ENCODE results near the gene FAN1.

The FAN1 gene

GRCh38 chr15:30918366-30918765 is 14.7 kb downstream of the FAN1 start:
- Histone ChIP-seq H3K4me1 (ENCODE audit: control insufficient read depth, insufficient read depth, low read length, poor library complexity, severe bottlenecking) (no peaks in the 10 kb centered on the region), H3K27me3 (replicated peaks; ENCODE audit: control insufficient read depth, insufficient read depth, low read length, poor library complexity, severe bottlenecking) (no peaks in the 10 kb centered on the region), H3K9me3 (ENCODE audit: control insufficient read depth, low read length) (no peaks in the 10 kb centered on the region), H3K27ac (ENCODE audit: insufficient read depth, low read length, poor library complexity, severe bottlenecking) (no peak overlapping the region), H3K36me3 (ENCODE audit: control insufficient read depth, insufficient read depth, low read length) (peaks cover 52% of the 10 kb centered on the region), H3K4me3 (ENCODE audit: insufficient read depth, low read depth, low read length, poor library complexity, severe bottlenecking) (no peak overlapping the region)
- DNase-seq: no peak

GRCh38 chr15:30919877-30920550 is 16.3 kb downstream of the FAN1 start:
- Histone ChIP-seq H3K36me3 (ENCODE audit: control insufficient read depth, insufficient read depth, low read length) (peaks cover 64% of the 10 kb centered on the region), H3K4me3 (ENCODE audit: insufficient read depth, low read depth, low read length, poor library complexity, severe bottlenecking) (no peak overlapping the region), H3K27ac (ENCODE audit: insufficient read depth, low read length, poor library complexity, severe bottlenecking) (no peak overlapping the region), H3K4me1 (ENCODE audit: control insufficient read depth, insufficient read depth, low read length, poor library complexity, severe bottlenecking) (no peaks in the 10 kb centered on the region), H3K9me3 (ENCODE audit: control insufficient read depth, low read length) (no peaks in the 10 kb centered on the region), H3K27me3 (replicated peaks; ENCODE audit: control insufficient read depth, insufficient read depth, low read length, poor library complexity, severe bottlenecking) (no peaks in the 10 kb centered on the region)
- DNase-seq: no peak

GRCh38 chr15:30921106-30921505 is 17.4 kb downstream of the FAN1 start:
- Histone ChIP-seq H3K36me3 (ENCODE audit: control insufficient read depth, insufficient read depth, low read length) (peaks cover 74% of the 10 kb centered on the region), H3K27ac (ENCODE audit: insufficient read depth, low read length, poor library complexity, severe bottlenecking) (no peak overlapping the region), H3K9me3 (ENCODE audit: control insufficient read depth, low read length) (no peaks in the 10 kb centered on the region), H3K4me3 (ENCODE audit: insufficient read depth, low read depth, low read length, poor library complexity, severe bottlenecking) (no peak overlapping the region), H3K4me1 (ENCODE audit: control insufficient read depth, insufficient read depth, low read length, poor library complexity, severe bottlenecking) (no peaks in the 10 kb centered on the region), H3K27me3 (replicated peaks; ENCODE audit: control insufficient read depth, insufficient read depth, low read length, poor library complexity, severe bottlenecking) (no peaks in the 10 kb centered on the region)
- no peak for DNase-seq

- no peak overlapping the region for H3K4me3 ChIP-seq (ENCODE audit: insufficient read depth, low read depth, low read length, poor library complexity, severe bottlenecking)
- H3K27ac ChIP-seq (ENCODE audit: insufficient read depth, low read length, poor library complexity, severe bottlenecking): no peak overlapping the region
- peaks cover 76% of the 10 kb centered on the region for H3K36me3 ChIP-seq (ENCODE audit: control insufficient read depth, insufficient read depth, low read length)
- H3K4me1 ChIP-seq (ENCODE audit: control insufficient read depth, insufficient read depth, low read length, poor library complexity, severe bottlenecking): no peaks in the 10 kb centered on the region
- H3K9me3 ChIP-seq (ENCODE audit: control insufficient read depth, low read length): no peaks in the 10 kb centered on the region
- no peaks in the 10 kb centered on the region for H3K27me3 ChIP-seq (replicated peaks; ENCODE audit: control insufficient read depth, insufficient read depth, low read length, poor library complexity, severe bottlenecking)
- no peak for DNase-seq
These were observed 18.2 kb downstream of the FAN1 start for GRCh38 chr15:30921781-30922479.

- DNase-seq: no peak
- Histone ChIP-seq H3K36me3 (ENCODE audit: control insufficient read depth, insufficient read depth, low read length) (peaks cover 76% of the 10 kb centered on the region), H3K27ac (ENCODE audit: insufficient read depth, low read length, poor library complexity, severe bottlenecking) (no peak overlapping the region), H3K27me3 (replicated peaks; ENCODE audit: control insufficient read depth, insufficient read depth, low read length, poor library complexity, severe bottlenecking) (no peaks in the 10 kb centered on the region), H3K9me3 (ENCODE audit: control insufficient read depth, low read length) (no peaks in the 10 kb centered on the region), H3K4me3 (ENCODE audit: insufficient read depth, low read depth, low read length, poor library complexity, severe bottlenecking) (no peak overlapping the region), H3K4me1 (ENCODE audit: control insufficient read depth, insufficient read depth, low read length, poor library complexity, severe bottlenecking) (no peaks in the 10 kb centered on the region)
These were observed 19.0 kb downstream of the FAN1 start for GRCh38 chr15:30922480-30923311.

- no peak overlapping the region for H3K4me3 ChIP-seq (ENCODE audit: insufficient read depth, low read depth, low read length, poor library complexity, severe bottlenecking)
- H3K27ac ChIP-seq (ENCODE audit: insufficient read depth, low read length, poor library complexity, severe bottlenecking): no peak overlapping the region
- no peak for DNase-seq
- H3K4me1 ChIP-seq (ENCODE audit: control insufficient read depth, insufficient read depth, low read length, poor library complexity, severe bottlenecking): no peaks in the 10 kb centered on the region
- no peaks in the 10 kb centered on the region for H3K27me3 ChIP-seq (replicated peaks; ENCODE audit: control insufficient read depth, insufficient read depth, low read length, poor library complexity, severe bottlenecking)
- H3K36me3 ChIP-seq (ENCODE audit: control insufficient read depth, insufficient read depth, low read length): peaks cover 72% of the 10 kb centered on the region
- no peaks in the 10 kb centered on the region for H3K9me3 ChIP-seq (ENCODE audit: control insufficient read depth, low read length)
These were observed 19.7 kb downstream of the FAN1 start for GRCh38 chr15:30923429-30923828.

- Histone ChIP-seq H3K4me1 (ENCODE audit: control insufficient read depth, insufficient read depth, low read length, poor library complexity, severe bottlenecking) (no peaks in the 10 kb centered on the region), H3K36me3 (ENCODE audit: control insufficient read depth, insufficient read depth, low read length) (peaks cover 76% of the 10 kb centered on the region), H3K27ac (ENCODE audit: insufficient read depth, low read length, poor library complexity, severe bottlenecking) (no peak overlapping the region), H3K4me3 (ENCODE audit: insufficient read depth, low read depth, low read length, poor library complexity, severe bottlenecking) (no peak overlapping the region), H3K9me3 (ENCODE audit: control insufficient read depth, low read length) (no peaks in the 10 kb centered on the region), H3K27me3 (replicated peaks; ENCODE audit: control insufficient read depth, insufficient read depth, low read length, poor library complexity, severe bottlenecking) (no peaks in the 10 kb centered on the region)
- no peak for DNase-seq
These were observed 20.6 kb downstream of the FAN1 start for GRCh38 chr15:30924353-30924752.

GRCh38 chr15:30925686-30926085 is 22.0 kb downstream of the FAN1 start:
- Histone ChIP-seq H3K27ac (ENCODE audit: insufficient read depth, low read length, poor library complexity, severe bottlenecking) (no peak overlapping the region), H3K4me3 (ENCODE audit: insufficient read depth, low read depth, low read length, poor library complexity, severe bottlenecking) (no peak overlapping the region), H3K4me1 (ENCODE audit: control insufficient read depth, insufficient read depth, low read length, poor library complexity, severe bottlenecking) (no peaks in the 10 kb centered on the region), H3K9me3 (ENCODE audit: control insufficient read depth, low read length) (no peaks in the 10 kb centered on the region), H3K27me3 (replicated peaks; ENCODE audit: control insufficient read depth, insufficient read depth, low read length, poor library complexity, severe bottlenecking) (no peaks in the 10 kb centered on the region), H3K36me3 (ENCODE audit: control insufficient read depth, insufficient read depth, low read length) (peaks cover 83% of the 10 kb centered on the region)
- no peak for DNase-seq

GRCh38 chr15:30926161-30926560 is 22.4 kb downstream of the FAN1 start:
- Histone ChIP-seq H3K36me3 (ENCODE audit: control insufficient read depth, insufficient read depth, low read length) (peaks cover 81% of the 10 kb centered on the region), H3K27me3 (replicated peaks; ENCODE audit: control insufficient read depth, insufficient read depth, low read length, poor library complexity, severe bottlenecking) (no peaks in the 10 kb centered on the region), H3K9me3 (ENCODE audit: control insufficient read depth, low read length) (no peaks in the 10 kb centered on the region), H3K4me1 (ENCODE audit: control insufficient read depth, insufficient read depth, low read length, poor library complexity, severe bottlenecking) (no peaks in the 10 kb centered on the region), H3K27ac (ENCODE audit: insufficient read depth, low read length, poor library complexity, severe bottlenecking) (no peak overlapping the region), H3K4me3 (ENCODE audit: insufficient read depth, low read depth, low read length, poor library complexity, severe bottlenecking) (no peak overlapping the region)
- DNase-seq: no peak
